D721Med (cell line): ENCODE measurements around the gene MPST.

Experiments
- DNase-seq: peaks from one replicate; pipeline ENCODE4 v3.0.0; 2011; ENCODE audit warnings: low spot score; ENCODE audit not compliant: insufficient read length
- FAIRE-seq: peaks from 2 replicates; lab custom pipeline; 2011; peaks lifted over from hg19 to GRCh38; lab: Jason Lieb, UNC
- CTCF ChIP-seq: IDR thresholded peaks from 2 replicates; pipeline ENCODE4 v1.5.1; 2012; ENCODE audit warnings: mild to moderate bottlenecking, control low read depth; ENCODE audit not compliant: insufficient read depth; ENCODE audit errors: missing control alignments

Gene MPST

GRCh38 chr22:37007651-37008050 lies 11.9 kb upstream of the MPST start:
- no peak for TF ChIP-seq CTCF
- FAIRE-seq (no peak), DNase-seq (no peak)

GRCh38 chr22:37008365-37008764 lies 11.2 kb upstream of the MPST start:
- no peak for DNase-seq
- no peak for FAIRE-seq
- TF ChIP-seq CTCF = no peak

- TF ChIP-seq CTCF = no peak
- FAIRE-seq = no peak
Measured at GRCh38 chr22:37009490-37009889, 10.1 kb upstream of the MPST start.

GRCh38 chr22:37010174-37010573 lies 9.4 kb upstream of the MPST start:
- DNase-seq (no peak), FAIRE-seq (no peak)
- no peak for TF ChIP-seq CTCF

More at GRCh38 chr22:37009490-37009889, 10.1 kb upstream of the MPST start:
- no peak for DNase-seq

GRCh38 chr22:37010976-37011375 lies 8.6 kb upstream of the MPST start:
- DNase-seq (no peak), FAIRE-seq (no peak)
- no peak for TF ChIP-seq CTCF

GRCh38 chr22:37011472-37011871 lies 8.1 kb upstream of the MPST start:
- FAIRE-seq (no peak), DNase-seq (no peak)
- no peak for TF ChIP-seq CTCF

- no peak for TF ChIP-seq CTCF
- DNase-seq = no peak
- no peak for FAIRE-seq
Measured at GRCh38 chr22:37012262-37012904, 7.2 kb upstream of the MPST start.
